Neutrophil (primary cell): Measurements from ENCODE around the gene RPA1.
"Not testable (repeated sequence)": the region's sequence is repeated elsewhere in the genome, so short reads cannot be mapped to it uniquely, and the experiment has no call there.

Source experiments
- H3K27ac ChIP-seq: fragments of 200-600 bp; sonication (generic); 2 replicates; pipeline ENCODE4 v1.5.1; 2016; ENCODE audit warnings: mild to moderate bottlenecking, moderate library complexity
- H3K27me3 ChIP-seq: fragments of 200-600 bp; sonication (generic); 2 replicates; pipeline ENCODE4 v1.6.0; 2016; ENCODE audit warnings: mild to moderate bottlenecking
- H3K36me3 ChIP-seq: fragments of 200-600 bp; sonication (generic); 2 replicates; pipeline ENCODE4 v1.5.1; 2017
- H3K4me1 ChIP-seq, 2 experiments: fragments of 200-600 bp in 1 of 2; sonication (generic) in 1 of 2; 1 replicate in 1 of 2; 2 replicates in 1 of 2; pipeline versions ENCODE4 v1.5.1 to v1.6.1; 2013 to 2016; ENCODE audit warnings: low read depth in 1 of 2, low read length in 1 of 2, mild to moderate bottlenecking in 1 of 2, moderate library complexity in 1 of 2; ENCODE audit not compliant: control insufficient read depth in 1 of 2, insufficient read depth in 1 of 2
- H3K4me3 ChIP-seq, 2 experiments: fragments of 200-600 bp in 1 of 2; sonication (generic) in 1 of 2; 1 replicate in 1 of 2; 2 replicates in 1 of 2; pipeline ENCODE4 v1.5.1; 2013 to 2016; ENCODE audit warnings: low read depth in 1 of 2, low read length in 1 of 2, mild to moderate bottlenecking in 1 of 2, moderate library complexity in 1 of 2
- H3K9me3 ChIP-seq: fragments of 200-600 bp; sonication (generic); 2 replicates; pipeline ENCODE4 v1.5.1; 2016
- TF ChIP-seq, protein P1 (sequence below): fragments of 200-600 bp; sonication (generic); IDR thresholded peaks from 2 replicates; pipeline ENCODE4 v1.5.1; 2016; ENCODE audit warnings: antibody characterized with exemption

Gene RPA1

DNA sequence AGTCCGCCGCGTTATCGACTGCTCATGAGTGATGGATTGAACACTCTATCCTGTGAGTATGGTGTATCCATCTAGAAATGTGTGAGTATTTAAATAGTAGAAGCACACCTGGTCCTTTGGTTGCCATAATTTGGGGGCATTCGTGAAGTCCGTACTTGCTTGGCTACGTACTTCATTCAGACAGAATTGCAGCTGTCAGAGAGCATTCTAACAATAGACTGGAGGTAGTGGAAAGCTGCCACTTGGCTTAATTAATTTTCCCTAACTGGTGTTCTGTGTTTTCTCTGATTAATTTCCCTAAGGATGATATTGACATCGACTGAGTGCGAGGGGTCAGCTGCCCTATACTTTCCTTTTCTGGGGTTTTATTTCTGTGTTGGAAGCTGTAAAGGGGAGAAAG, 14.1 kb downstream of the RPA1 start:
- peaks cover 38% of the 10 kb centered on the region for H3K36me3 ChIP-seq
- no peak overlapping the region for H3K27ac ChIP-seq
- H3K9me3 ChIP-seq, result no peaks in the 10 kb centered on the region
- H3K27me3 ChIP-seq, result no peaks in the 10 kb centered on the region
- TF ChIP-seq, protein P1, sequence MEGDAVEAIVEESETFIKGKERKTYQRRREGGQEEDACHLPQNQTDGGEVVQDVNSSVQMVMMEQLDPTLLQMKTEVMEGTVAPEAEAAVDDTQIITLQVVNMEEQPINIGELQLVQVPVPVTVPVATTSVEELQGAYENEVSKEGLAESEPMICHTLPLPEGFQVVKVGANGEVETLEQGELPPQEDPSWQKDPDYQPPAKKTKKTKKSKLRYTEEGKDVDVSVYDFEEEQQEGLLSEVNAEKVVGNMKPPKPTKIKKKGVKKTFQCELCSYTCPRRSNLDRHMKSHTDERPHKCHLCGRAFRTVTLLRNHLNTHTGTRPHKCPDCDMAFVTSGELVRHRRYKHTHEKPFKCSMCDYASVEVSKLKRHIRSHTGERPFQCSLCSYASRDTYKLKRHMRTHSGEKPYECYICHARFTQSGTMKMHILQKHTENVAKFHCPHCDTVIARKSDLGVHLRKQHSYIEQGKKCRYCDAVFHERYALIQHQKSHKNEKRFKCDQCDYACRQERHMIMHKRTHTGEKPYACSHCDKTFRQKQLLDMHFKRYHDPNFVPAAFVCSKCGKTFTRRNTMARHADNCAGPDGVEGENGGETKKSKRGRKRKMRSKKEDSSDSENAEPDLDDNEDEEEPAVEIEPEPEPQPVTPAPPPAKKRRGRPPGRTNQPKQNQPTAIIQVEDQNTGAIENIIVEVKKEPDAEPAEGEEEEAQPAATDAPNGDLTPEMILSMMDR, result no peak
- H3K4me3 ChIP-seq, result no peak overlapping the region
- H3K4me1 ChIP-seq, result no peaks in the 10 kb centered on the region

DNA sequence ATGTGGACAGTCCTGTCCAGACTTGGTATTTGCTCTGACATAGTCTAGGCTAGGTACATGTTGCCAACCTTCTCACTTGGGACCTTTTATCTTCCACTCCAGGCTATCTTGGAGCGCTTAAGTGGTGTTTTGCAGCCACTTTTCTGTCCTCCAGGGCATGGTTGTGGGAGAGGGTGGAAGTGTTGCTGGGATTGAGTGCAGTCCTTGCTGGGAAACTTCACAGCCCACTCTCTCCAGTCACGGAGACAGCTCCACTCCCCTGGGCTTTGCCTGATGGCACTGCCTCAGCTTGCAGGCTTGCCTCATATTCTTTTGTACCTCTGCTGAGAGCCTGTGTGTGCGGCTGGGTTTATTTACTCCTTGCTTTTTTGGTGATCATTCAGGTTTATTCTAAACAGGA, 17.4 kb downstream of the RPA1 start:
- Histone ChIP-seq H3K4me1 (no peaks in the 10 kb centered on the region), H3K4me3 (no peak overlapping the region), H3K9me3 (no peaks in the 10 kb centered on the region), H3K27ac (no peak overlapping the region), H3K27me3 (no peaks in the 10 kb centered on the region), H3K36me3 (peaks cover 53% of the 10 kb centered on the region)
- TF ChIP-seq, protein P1, result no peak

DNA sequence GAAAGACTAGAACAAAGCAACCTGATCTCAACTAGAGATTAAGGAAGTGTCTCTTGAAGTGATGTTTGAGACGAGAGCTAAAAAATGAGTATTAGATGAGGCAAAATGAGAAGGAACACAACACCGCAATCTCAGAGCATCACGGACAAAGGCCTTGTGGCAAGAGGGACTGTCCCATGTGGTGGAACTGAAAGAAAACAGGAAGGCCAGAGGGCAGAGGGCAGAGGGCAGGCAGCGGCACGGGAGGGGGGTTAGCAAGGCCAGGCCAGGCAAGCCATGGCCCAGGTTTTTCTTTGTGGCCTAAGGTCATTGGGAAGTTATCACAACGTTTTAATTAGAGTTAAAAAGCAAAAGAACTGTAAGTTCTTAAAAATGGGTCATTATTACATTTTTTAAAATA, 22.5 kb downstream of the RPA1 start:
- peaks cover 47% of the 10 kb centered on the region for H3K36me3 ChIP-seq
- H3K4me3 ChIP-seq, result no peak overlapping the region
- H3K27ac ChIP-seq, result no peak overlapping the region
- H3K27me3 ChIP-seq, result no peaks in the 10 kb centered on the region
- no peaks in the 10 kb centered on the region for H3K4me1 ChIP-seq
- no peaks in the 10 kb centered on the region for H3K9me3 ChIP-seq
- TF ChIP-seq, protein P1, result no peak

DNA sequence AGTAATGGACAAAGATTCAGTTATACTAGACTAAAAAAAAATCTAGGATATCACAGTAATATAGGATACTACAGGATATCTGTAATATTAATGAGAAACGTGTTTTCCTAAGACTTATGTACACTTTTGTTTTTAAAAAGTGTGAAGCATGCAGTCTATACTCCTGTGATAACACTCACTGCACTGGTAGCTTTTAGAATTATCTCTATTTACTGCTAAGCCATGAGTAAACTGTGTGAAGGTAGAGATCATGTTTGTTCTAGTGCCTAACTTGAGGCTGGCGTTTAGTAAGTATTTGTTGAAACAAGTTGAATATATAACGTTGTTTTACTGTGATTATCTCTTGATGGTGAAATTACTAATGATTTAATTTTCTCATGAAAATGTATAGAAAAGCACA, 23.9 kb downstream of the RPA1 start:
- H3K4me1 ChIP-seq, result no peaks in the 10 kb centered on the region
- TF ChIP-seq, protein P1, result no peak
- H3K27ac ChIP-seq, result no peak overlapping the region
- peaks cover 49% of the 10 kb centered on the region for H3K36me3 ChIP-seq
- H3K9me3 ChIP-seq, result no peaks in the 10 kb centered on the region
- no peaks in the 10 kb centered on the region for H3K27me3 ChIP-seq
- H3K4me3 ChIP-seq, result no peak overlapping the region

DNA sequence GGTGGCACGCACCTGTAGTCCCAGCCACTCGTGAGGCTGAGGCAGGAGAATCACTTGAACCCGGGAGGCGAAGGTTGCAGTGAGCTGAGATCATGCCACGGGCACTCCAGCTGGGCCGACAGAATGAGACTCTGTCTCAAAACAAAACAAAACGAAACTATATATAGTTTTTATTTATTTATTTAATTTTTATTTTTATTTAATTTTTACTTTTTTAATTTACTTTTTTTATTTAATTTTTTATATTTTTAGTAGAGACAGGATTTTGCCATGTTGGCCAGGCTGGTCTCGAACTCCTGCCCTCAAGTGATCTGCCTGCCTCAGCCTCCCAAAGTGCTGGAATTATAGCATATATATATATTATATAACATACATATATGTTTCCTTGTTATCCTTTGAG, 26.7 kb downstream of the RPA1 start:
- H3K27ac ChIP-seq, H3K9me3 ChIP-seq, H3K4me3 ChIP-seq, H3K27me3 ChIP-seq, H3K4me1 ChIP-seq: not testable (repeated sequence)
- peaks cover 60% of the 10 kb centered on the region for H3K36me3 ChIP-seq

DNA sequence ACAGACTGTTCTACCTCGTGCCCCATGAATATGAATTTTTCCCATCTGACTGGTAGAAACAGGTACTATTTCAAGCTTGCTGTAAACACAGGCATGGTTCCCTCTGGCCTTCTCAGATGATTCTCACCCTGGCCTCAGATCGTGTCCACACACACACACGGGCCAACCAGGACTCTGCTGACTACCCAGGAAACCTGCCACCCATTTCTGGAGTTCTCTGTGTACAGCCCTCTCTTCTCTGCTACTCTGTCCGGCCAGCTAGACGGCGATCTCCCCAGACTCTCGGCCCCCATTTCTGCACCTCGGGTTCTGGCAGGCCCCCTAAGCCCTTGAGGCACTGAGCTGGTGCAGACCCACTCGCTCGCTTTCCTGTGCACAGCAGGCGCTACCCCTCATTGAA, 31.2 kb downstream of the RPA1 start:
- TF ChIP-seq, protein P1, result no peak
- no peaks in the 10 kb centered on the region for H3K9me3 ChIP-seq
- H3K27ac ChIP-seq, result no peak overlapping the region
- peaks cover 24% of the 10 kb centered on the region for H3K36me3 ChIP-seq
- no peaks in the 10 kb centered on the region for H3K27me3 ChIP-seq
- H3K4me3 ChIP-seq, result no peak overlapping the region
- no peaks in the 10 kb centered on the region for H3K4me1 ChIP-seq
